AG09319 (cell line): ENCODE measurements around the gene NRIP1.

Source experiments
- DNase-seq: peaks from one replicate; pipeline ENCODE4 v3.0.0-alpha.2; 2010; ENCODE audit warnings: low read depth; ENCODE audit errors: extremely low read depth
- CTCF ChIP-seq: IDR thresholded peaks from 2 replicates; pipeline ENCODE4 v1.5.1; 2011; ENCODE audit warnings: low read depth, mild to moderate bottlenecking, inconsistent platforms, low read length, moderate library complexity

NRIP1 gene

GRCh38 chr21:15064576-15065391, at the start of gene NRIP1:
NRIP1 (minus strand) TSS chr21:15065000; CDS start chr21:14968192, 96,808 bp downstream.
- TF ChIP-seq CTCF, result no peak
- DNase-seq, result peak; percentile 81

GRCh38 chr21:15112858-15113257, 48.1 kb upstream of the NRIP1 start:
- TF ChIP-seq CTCF, result no peak
- DNase-seq, result no peak

- no peak for TF ChIP-seq CTCF
- no peak for DNase-seq
Observed at GRCh38 chr21:15108801-15109200, 44.0 kb upstream of the NRIP1 start.

GRCh38 chr21:15104470-15104869, 39.7 kb upstream of the NRIP1 start:
- no peak for TF ChIP-seq CTCF
- no peak for DNase-seq

- TF ChIP-seq CTCF, result no peak
- DNase-seq, result no peak
Observed at GRCh38 chr21:15098908-15099307, 34.1 kb upstream of the NRIP1 start.

GRCh38 chr21:15098181-15098580, 33.4 kb upstream of the NRIP1 start:
- no peak for DNase-seq
- no peak for TF ChIP-seq CTCF

- no peak for DNase-seq
Observed at GRCh38 chr21:15097580-15097979, 32.8 kb upstream of the NRIP1 start.

More at GRCh38 chr21:15097580-15097979, 32.8 kb upstream of the NRIP1 start:
- no peak for TF ChIP-seq CTCF
